Activated T-helper 1 cell treated with anti-CD3 and anti-CD28 coated beads, Interleukin-12 subunit alpha, Interleukin-12 subunit beta, Interleukin-2, Interleukin-4 antibody, amounts not matched to agents 30 ng/mL and 10 ng/mL and 1 ng/mL, durations not matched to agents 14 hours and 24 hours and 36 hours (primary cell): ENCODE measurements around the gene COPS2. TPM values are rescaled to one million over a fixed set of nuclear protein-coding genes. Genes with fewer than 3 reads are reported as not detected.
"Not testable (repeated sequence)": the region's sequence is repeated elsewhere in the genome, so short reads cannot be mapped to it uniquely, and the experiment has no call there.

Experiments
- DNase-seq: peaks from one replicate; pipeline ENCODE4 v3.0.0; 2021; ENCODE audit warnings: low spot score
- H3K27ac Mint-ChIP-seq: one replicate; pipeline ENCODE4 v1.8.0; 2021; ENCODE audit warnings: mild to moderate bottlenecking, mixed read lengths
- H3K27me3 Mint-ChIP-seq: one replicate; pipeline ENCODE4 v1.8.0; 2022; ENCODE audit warnings: mild to moderate bottlenecking, moderate library complexity, mixed read lengths; ENCODE audit not compliant: insufficient read depth
- H3K36me3 Mint-ChIP-seq: one replicate; pipeline ENCODE4 v1.8.0; 2021; ENCODE audit warnings: low read depth, mixed read lengths
- H3K4me1 Mint-ChIP-seq: one replicate; pipeline ENCODE4 v1.8.0; 2021; ENCODE audit warnings: low read depth, mixed read lengths
- H3K4me3 Mint-ChIP-seq: one replicate; pipeline ENCODE4 v1.8.0; 2021; ENCODE audit warnings: mild to moderate bottlenecking, moderate library complexity, mixed read lengths
- H3K9me3 Mint-ChIP-seq: one replicate; pipeline ENCODE4 v1.8.0; 2021; ENCODE audit warnings: mixed read lengths
- intact Hi-C: fragments of 100-400 bp; cut with micrococcal nuclease; formaldehyde crosslinking; loops from one replicate; pipeline ENCODE4 v1.15.1; 2024
- total RNA-seq: library from RNA; stranded (reverse); gene quantifications from 2 replicates; pipeline ENCODE4 v1.2.3, GENCODE V29; 2022

The COPS2 gene
- total RNA-seq, 1 donor from 2014 or later = 99.7 TPM

- Mint-ChIP-seq H3K27me3 (peaks cover 13% of the 10 kb centered on the region), H3K4me1 (no peaks in the 10 kb centered on the region), H3K27ac (no peak overlapping the region), H3K9me3 (no peaks in the 10 kb centered on the region), H3K36me3 (no peaks in the 10 kb centered on the region), H3K4me3 (no peak overlapping the region)
- intact Hi-C loops = no loop called here
- no peak for DNase-seq
These were observed 71.8 kb downstream of the COPS2 start for GRCh38 chr15:49083401-49084284.

GRCh38 chr15:49082960-49083359 is 72.4 kb downstream of the COPS2 start:
- no peak for DNase-seq
- no peak overlapping the region for H3K27ac Mint-ChIP-seq
- no peaks in the 10 kb centered on the region for H3K9me3 Mint-ChIP-seq
- peaks cover 13% of the 10 kb centered on the region for H3K27me3 Mint-ChIP-seq
- H3K36me3 Mint-ChIP-seq = no peaks in the 10 kb centered on the region
- H3K4me1 Mint-ChIP-seq = no peaks in the 10 kb centered on the region
- intact Hi-C loops = no loop called here
- H3K4me3 Mint-ChIP-seq = no peak overlapping the region

DNA sequence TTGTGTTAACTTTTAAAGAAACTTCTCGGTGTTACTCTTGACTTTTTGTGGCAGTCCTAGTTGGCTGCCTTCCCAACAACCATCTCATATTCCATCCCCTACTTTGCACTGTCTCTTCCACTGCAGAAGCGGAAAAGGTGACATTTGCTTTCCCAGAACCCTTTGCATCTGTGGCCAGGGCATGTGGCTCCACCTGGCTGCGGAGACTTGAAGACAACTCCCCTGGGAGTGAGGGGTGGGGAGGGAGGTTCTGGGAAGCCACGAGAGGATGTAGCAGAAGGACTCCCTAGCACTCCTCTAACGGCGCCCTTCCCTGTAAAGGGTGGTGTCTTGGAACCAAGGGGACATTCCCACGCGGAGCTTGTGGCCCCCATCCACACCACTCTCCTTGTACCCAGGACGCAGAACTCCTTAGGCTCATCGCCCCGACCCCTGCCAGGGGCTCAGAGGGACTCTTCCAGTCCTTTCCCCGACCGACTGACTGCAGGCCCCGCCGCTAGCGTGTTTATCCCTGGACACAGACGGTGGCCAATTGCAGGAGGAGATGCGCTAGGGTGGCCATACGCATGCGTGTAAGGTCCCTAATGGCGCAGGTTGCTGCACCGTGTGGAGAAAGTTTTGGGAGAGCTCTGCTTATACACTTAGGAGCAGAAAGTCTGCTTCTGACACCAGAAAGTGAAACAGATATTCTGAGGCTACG is 75.9 kb downstream of the COPS2 start:
- DNase-seq = no peak
- intact Hi-C loops = no loop called here
- Mint-ChIP-seq H3K4me3 (no peak overlapping the region), H3K36me3 (no peaks in the 10 kb centered on the region), H3K27ac (no peak overlapping the region), H3K27me3 (peaks cover 7% of the 10 kb centered on the region), H3K9me3 (no peaks in the 10 kb centered on the region), H3K4me1 (no peaks in the 10 kb centered on the region)

GRCh38 chr15:49075881-49076280 is 79.5 kb downstream of the COPS2 start:
- DNase-seq = no peak
- H3K4me3 Mint-ChIP-seq = no peak overlapping the region
- H3K27ac Mint-ChIP-seq = no peak overlapping the region
- no peaks in the 10 kb centered on the region for H3K4me1 Mint-ChIP-seq
- intact Hi-C loops = no loop called here
- H3K36me3 Mint-ChIP-seq = no peaks in the 10 kb centered on the region
- H3K27me3 Mint-ChIP-seq = peaks cover 12% of the 10 kb centered on the region
- no peaks in the 10 kb centered on the region for H3K9me3 Mint-ChIP-seq

DNA sequence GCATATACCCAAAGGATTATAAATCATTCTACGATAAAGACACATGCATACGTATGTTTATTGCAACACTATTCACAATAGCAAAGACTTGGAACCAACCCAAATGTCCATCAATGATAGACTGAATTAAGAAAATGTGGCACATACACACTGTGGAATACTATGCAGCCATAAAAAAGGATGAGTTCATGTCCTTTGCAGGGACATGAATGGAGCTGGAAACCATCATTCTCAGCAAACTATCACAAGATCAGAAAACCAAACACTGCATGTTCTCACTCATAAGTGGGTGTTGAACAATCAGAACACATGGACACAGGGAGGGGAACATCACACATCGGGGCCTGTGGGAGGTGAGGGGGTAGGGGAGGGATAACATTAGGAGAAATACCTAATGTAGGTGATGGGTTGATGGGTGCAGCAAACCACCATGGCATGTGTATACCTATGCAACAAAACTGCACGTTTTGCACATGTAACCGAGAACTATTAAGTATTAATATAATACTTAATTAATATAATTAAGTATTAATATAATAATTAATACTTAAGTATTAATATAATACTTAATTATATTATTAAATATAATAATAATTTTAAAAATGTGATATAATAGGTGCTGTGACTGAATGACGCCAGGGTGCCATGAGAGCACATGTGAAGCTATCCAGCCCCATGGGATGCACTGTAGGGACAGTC is 80.7 kb downstream of the COPS2 start:
- H3K9me3 Mint-ChIP-seq, intact Hi-C loops: not testable (repeated sequence)

More for the DNA sequence above, 80.7 kb downstream of the COPS2 start:
- DNase-seq, H3K4me3 Mint-ChIP-seq, H3K27ac Mint-ChIP-seq, H3K27me3 Mint-ChIP-seq, H3K4me1 Mint-ChIP-seq, H3K36me3 Mint-ChIP-seq: not testable (repeated sequence)

Other genes starting within 250 kb of the COPS2 start
- 25.7 and 26.4 TPM in 2 replicates for gene SHC4, start 191.7 kb downstream of the COPS2 start, total RNA-seq
- 38.0 and 44.8 TPM in 2 replicates for gene SECISBP2L, start 109.2 kb downstream of the COPS2 start, total RNA-seq
- 22.3 and 23.5 TPM in 2 replicates for gene GALK2, start 14.6 kb upstream of the COPS2 start, total RNA-seq